ENCODE data around the gene LPCAT4.
"Not testable (repeated sequence)": the region's sequence is repeated elsewhere in the genome, so short reads cannot be mapped to it uniquely, and the experiment has no call there.

GRCh38 chr15:34408973-34409372 lies 42.0 kb upstream of the LPCAT4 start:
- TF ChIP-seq CTCF (IDR thresholded peaks at IDR 0.05 in 2 of 3, conservative IDR thresholded peaks at IDR 0.05 in 1 of 3; ENCODE audit: borderline replicate concordance in 1 of 3, insufficient read depth in 1 of 3, low read depth in 2 of 3, low read length in 2 of 3); RAD21 (IDR thresholded peaks at IDR 0.05; ENCODE audit: low read depth); CEBPB (IDR thresholded peaks at IDR 0.05; ENCODE audit: low read depth); POLR2A (IDR thresholded peaks at IDR 0.05; ENCODE audit: borderline replicate concordance, extremely low read depth, insufficient read depth, insufficient read length); SP1 (IDR thresholded peaks at IDR 0.05; ENCODE audit: low read depth); POLR2AphosphoS5 (IDR thresholded peaks at IDR 0.05; ENCODE audit: low read depth, low read length); ELF1 (IDR thresholded peaks at IDR 0.05; ENCODE audit: borderline replicate concordance, low read depth); MAX (IDR thresholded peaks at IDR 0.05): not testable (repeated sequence)
